Activated naive CD4-positive, alpha-beta T cell treated with anti-CD3 and anti-CD28 coated beads for 36 hours (primary cell): ENCODE results near the gene B2M. TPM values are rescaled to one million over a fixed set of nuclear protein-coding genes. Genes with fewer than 3 reads are reported as not detected.

ENCODE experiments used
- CTCF ChIA-PET: fragments of 350-600 bp; sonication (Branson Sonifier 250); formaldehyde crosslinking; loops from one replicate; lab custom pipeline; 2021; ENCODE audit warnings: antibody characterized with exemption; lab: Charles Lee
- DNase-seq: peaks from one replicate; pipeline ENCODE4 v3.0.0-alpha.2; 2020
- H3K27ac Mint-ChIP-seq: one replicate; pipeline ENCODE4 v1.8.0; 2021; ENCODE audit warnings: mild to moderate bottlenecking, mixed read lengths
- H3K27me3 Mint-ChIP-seq: one replicate; pipeline ENCODE4 v1.8.0; 2021; ENCODE audit warnings: low read depth, mixed read lengths
- H3K36me3 Mint-ChIP-seq: one replicate; pipeline ENCODE4 v1.8.0; 2021; ENCODE audit warnings: low read depth, mixed read lengths
- H3K4me1 Mint-ChIP-seq: one replicate; pipeline ENCODE4 v1.8.0; 2021; ENCODE audit warnings: low read depth, mixed read lengths
- H3K4me3 Mint-ChIP-seq: one replicate; pipeline ENCODE4 v1.8.0; 2021; ENCODE audit warnings: mild to moderate bottlenecking, moderate library complexity, mixed read lengths
- H3K9me3 Mint-ChIP-seq: one replicate; pipeline ENCODE4 v1.8.0; 2021; ENCODE audit warnings: mixed read lengths
- intact Hi-C: fragments of 100-400 bp; cut with micrococcal nuclease; formaldehyde crosslinking; loops from one replicate; pipeline ENCODE4 v1.15.1; 2023
- total RNA-seq, 2 experiments: library from RNA; stranded (reverse); gene quantifications; one replicate each; pipeline ENCODE4 v1.2.3, GENCODE V29; 2021

B2M gene
- total RNA-seq, result 1,000 to 10,000 TPM; 5,387 to 5,703 TPM

- H3K4me1 Mint-ChIP-seq, result peaks cover 35% of the 10 kb centered on the region
- H3K27ac Mint-ChIP-seq, result peak within 1 kb of the TSS; percentile 100
- no peaks in the 10 kb centered on the region for H3K9me3 Mint-ChIP-seq
- CTCF ChIA-PET, result interaction anchor here (0.6 to 14.8 kb wide), 16 partner anchors 7 to 133 kb away, joined by 3 to 200 read pairs (median 6); partner anchors contain the start of genes SPG11 and TRIM69
- peaks cover 3% of the 10 kb centered on the region for H3K27me3 Mint-ChIP-seq
- peak within 1 kb of the TSS; percentile 99 for H3K4me3 Mint-ChIP-seq
- peaks cover 60% of the 10 kb centered on the region for H3K36me3 Mint-ChIP-seq
- peak; percentile 96 for DNase-seq
- intact Hi-C loops, result loop anchor here (1.0 to 10.0 kb wide), 8 partner anchors 8 to 886 kb away; partner anchors contain the start of genes EIF3J, GOLM2, MFAP1 and SPG11
Observed at GRCh38 chr15:44711096-44711742, at the start of gene B2M, which contains the start of gene PATL2. TSS of gene B2M (plus strand) at chr15:44711517. CDS start at chr15:44711547, 30 bp downstream. TSS of gene PATL2 (minus strand) at chr15:44711323. CDS start at chr15:44676490, 34,833 bp downstream.

- CTCF ChIA-PET, result interaction anchor here (1.7 to 6.9 kb wide), 4 partner anchors 74 to 84 kb away, joined by 4 to 132 read pairs (median 7); partner anchors contain the start of gene TRIM69
- H3K36me3 Mint-ChIP-seq, result peaks cover 17% of the 10 kb centered on the region
- H3K27me3 Mint-ChIP-seq, result no peaks in the 10 kb centered on the region
- H3K4me1 Mint-ChIP-seq, result peaks cover 40% of the 10 kb centered on the region
- intact Hi-C loops, result loop anchor here (5.0 kb wide), 1 partner anchor 361 kb away; the partner anchor contains the start of gene SORD
- H3K27ac Mint-ChIP-seq, result no peak overlapping the region
- no peak for DNase-seq
- no peaks in the 10 kb centered on the region for H3K9me3 Mint-ChIP-seq
- peak overlapping the region; percentile 56 for H3K4me3 Mint-ChIP-seq
Observed at GRCh38 chr15:44661576-44661975, 49.7 kb upstream of the B2M start.

GRCh38 chr15:44662478-44663409 is 48.6 kb upstream of the B2M start:
- no peaks in the 10 kb centered on the region for H3K9me3 Mint-ChIP-seq
- CTCF ChIA-PET, result interaction anchor here (0.5 to 6.9 kb wide), 24 partner anchors 11 to 126 kb away, joined by 3 to 200 read pairs (median 7); partner anchors contain the start of genes B2M, PATL2 and TRIM69
- peak overlapping the region; percentile 97 for H3K4me3 Mint-ChIP-seq
- H3K4me1 Mint-ChIP-seq, result peaks cover 45% of the 10 kb centered on the region
- peak overlapping the region; percentile 94 for H3K27ac Mint-ChIP-seq
- H3K27me3 Mint-ChIP-seq, result no peaks in the 10 kb centered on the region
- DNase-seq, result peak; percentile 81
- intact Hi-C loops, result loop anchor here (1.0 to 5.0 kb wide), 8 partner anchors 29 to 360 kb away; partner anchors contain the start of genes B2M, PATL2 and SORD
- H3K36me3 Mint-ChIP-seq, result peaks cover 13% of the 10 kb centered on the region

GRCh38 chr15:44663410-44664308 is 47.7 kb upstream of the B2M start, which contains the start of gene SPG11:
TSS of gene SPG11 (minus strand) at chr15:44663662. CDS start at chr15:44663647, 15 bp downstream.
- intact Hi-C loops, result loop anchor here (1.0 to 5.0 kb wide), 8 partner anchors 30 to 359 kb away; partner anchors contain the start of genes B2M, PATL2 and SORD
- Mint-ChIP-seq H3K27me3 (no peaks in the 10 kb centered on the region), H3K4me3 (peak within 1 kb of the TSS; percentile 97), H3K4me1 (peaks cover 53% of the 10 kb centered on the region), H3K36me3 (peaks cover 13% of the 10 kb centered on the region), H3K9me3 (no peaks in the 10 kb centered on the region), H3K27ac (peak within 1 kb of the TSS; percentile 94)
- DNase-seq, result peak; percentile 99
- CTCF ChIA-PET, result interaction anchor here (0.5 to 6.9 kb wide), 28 partner anchors 10 to 131 kb away, joined by 3 to 200 read pairs (median 6); partner anchors contain the start of genes B2M, PATL2 and TRIM69

- DNase-seq, result no peak
- intact Hi-C loops, result loop anchor here (1.0 to 2.0 kb wide), 2 partner anchors 10 to 16 kb away; no protein-coding TSS in a partner anchor
Observed at GRCh38 chr15:44666210-44667038, 44.9 kb upstream of the B2M start.

GRCh38 chr15:44667039-44667360 is 44.3 kb upstream of the B2M start:
- H3K36me3 Mint-ChIP-seq, result no peaks in the 10 kb centered on the region
- peaks cover 75% of the 10 kb centered on the region for H3K4me1 Mint-ChIP-seq
- peak overlapping the region; percentile 94 for H3K27ac Mint-ChIP-seq
- no peaks in the 10 kb centered on the region for H3K9me3 Mint-ChIP-seq
- intact Hi-C loops, result loop anchor here (2.0 kb wide), 1 partner anchor 16 kb away; no protein-coding TSS in a partner anchor
- H3K4me3 Mint-ChIP-seq, result peak overlapping the region; percentile 62
- no peaks in the 10 kb centered on the region for H3K27me3 Mint-ChIP-seq
- CTCF ChIA-PET, result interaction anchor here (1.2 to 6.9 kb wide), 6 partner anchors 10 to 83 kb away, joined by 3 to 200 read pairs (median 7); partner anchors contain the start of genes B2M, PATL2 and TRIM69
- DNase-seq, result no peak

More at GRCh38 chr15:44666210-44667038, 44.9 kb upstream of the B2M start:
- Mint-ChIP-seq H3K9me3 (no peaks in the 10 kb centered on the region), H3K27ac (peak overlapping the region; percentile 94), H3K4me3 (peak overlapping the region; percentile 62), H3K27me3 (no peaks in the 10 kb centered on the region), H3K36me3 (no peaks in the 10 kb centered on the region), H3K4me1 (peaks cover 72% of the 10 kb centered on the region)
- CTCF ChIA-PET, result interaction anchor here (0.5 to 6.9 kb wide), 6 partner anchors 11 to 85 kb away, joined by 3 to 200 read pairs (median 7); partner anchors contain the start of genes B2M, PATL2 and TRIM69

- peak; percentile 53 for DNase-seq
- CTCF ChIA-PET, result interaction anchor here (0.7 to 2.3 kb wide), 3 partner anchors 11 to 67 kb away, joined by 3 to 9 read pairs (median 3); partner anchors contain the start of genes B2M, PATL2 and TRIM69
- Mint-ChIP-seq H3K36me3 (no peaks in the 10 kb centered on the region), H3K4me1 (peaks cover 89% of the 10 kb centered on the region), H3K9me3 (no peaks in the 10 kb centered on the region), H3K27ac (peak overlapping the region; percentile 34), H3K4me3 (no peak overlapping the region), H3K27me3 (no peaks in the 10 kb centered on the region)
- intact Hi-C loops, result no loop called here
Observed at GRCh38 chr15:44668921-44669320, 42.4 kb upstream of the B2M start.

GRCh38 chr15:44670087-44670950 is 41.0 kb upstream of the B2M start:
- intact Hi-C loops, result no loop called here
- CTCF ChIA-PET, result interaction anchor here (0.7 to 2.3 kb wide), 4 partner anchors 40 to 71 kb away, joined by 3 to 9 read pairs (median 3); partner anchors contain the start of genes B2M, PATL2 and TRIM69
- no peak for DNase-seq
- Mint-ChIP-seq H3K36me3 (no peaks in the 10 kb centered on the region), H3K4me3 (no peak overlapping the region), H3K27ac (peak overlapping the region; percentile 59), H3K4me1 (peaks cover 87% of the 10 kb centered on the region), H3K9me3 (no peaks in the 10 kb centered on the region), H3K27me3 (no peaks in the 10 kb centered on the region)

- H3K36me3 Mint-ChIP-seq, result no peaks in the 10 kb centered on the region
- DNase-seq, result no peak
- H3K4me1 Mint-ChIP-seq, result peaks cover 88% of the 10 kb centered on the region
- intact Hi-C loops, result no loop called here
- no peak overlapping the region for H3K4me3 Mint-ChIP-seq
- no peaks in the 10 kb centered on the region for H3K9me3 Mint-ChIP-seq
- no peak overlapping the region for H3K27ac Mint-ChIP-seq
- no peaks in the 10 kb centered on the region for H3K27me3 Mint-ChIP-seq
- CTCF ChIA-PET, result interaction anchor here (1.0 to 4.6 kb wide), 4 partner anchors 9 to 63 kb away, joined by 3 to 23 read pairs (median 5); partner anchors contain the start of genes SPG11 and TRIM69
Observed at GRCh38 chr15:44673639-44674038, 37.7 kb upstream of the B2M start.
